Naive thymus-derived CD4-positive, alpha-beta T cell (primary cell): ENCODE results near the gene PCDHGA12. TPM values are rescaled to one million over a fixed set of nuclear protein-coding genes. Genes with fewer than 3 reads are reported as not detected.
"Not testable (repeated sequence)": the region's sequence is repeated elsewhere in the genome, so short reads cannot be mapped to it uniquely, and the experiment has no call there.

ENCODE experiments used
- ATAC-seq: fragments of 150-1000 bp; cut with Tn5 transposase; 2 replicates; pipeline ENCODE4 v1.10.0; 2021; ENCODE audit warnings: mild to moderate bottlenecking, moderate library complexity
- CTCF ChIA-PET: fragments of 350-600 bp; sonication (Branson Sonifier 250); formaldehyde crosslinking; loops from one replicate; lab custom pipeline; 2021; ENCODE audit warnings: antibody characterized with exemption; lab: Charles Lee
- POLR2A ChIA-PET: fragments of 350-600 bp; sonication (Branson Sonifier 250); formaldehyde crosslinking; loops from one replicate; lab custom pipeline; 2021; ENCODE audit warnings: antibody characterized with exemption, inconsistent platforms; lab: Charles Lee
- DNase-seq, 9 donors: peaks; one replicate each; pipeline versions ENCODE4 v3.0.0 to v3.0.0-alpha.2; 2020 to 2022; ENCODE audit warnings: mixed read lengths in 1 of 9
- H3K27ac ChIP-seq: one replicate; pipeline ENCODE4 v1.7.0; 2013; ENCODE audit warnings: mild to moderate bottlenecking, low read depth, low read length, moderate library complexity
- H3K27me3 ChIP-seq, 2 donors: one replicate each; pipeline ENCODE4 v1.7.0; 2013; ENCODE audit warnings: low read length in 2 of 2, mild to moderate bottlenecking in 2 of 2, moderate library complexity in 2 of 2; ENCODE audit not compliant: control insufficient read depth in 2 of 2, insufficient read depth in 2 of 2
- H3K36me3 ChIP-seq, 3 experiments: 1 replicate in 2 of 3; 2 replicates in 1 of 3; pipeline ENCODE4 v1.7.0; 2013; ENCODE audit warnings: low read length in 3 of 3, mild to moderate bottlenecking in 3 of 3, moderate library complexity in 1 of 3; ENCODE audit not compliant: insufficient read depth in 3 of 3, control insufficient read depth in 2 of 3
- H3K4me1 ChIP-seq, 2 donors: one replicate each; pipeline ENCODE4 v1.7.0; 2013; ENCODE audit warnings: low read length in 2 of 2, mild to moderate bottlenecking in 2 of 2, moderate library complexity in 1 of 2; ENCODE audit not compliant: control insufficient read depth in 2 of 2, insufficient read depth in 2 of 2
- H3K4me3 ChIP-seq: 2 replicates; pipeline ENCODE4 v1.7.0; 2013; ENCODE audit warnings: mild to moderate bottlenecking, low read length
- H3K9me3 ChIP-seq, 3 experiments: 1 replicate in 2 of 3; 2 replicates in 1 of 3; pipeline ENCODE4 v1.7.0; 2013; ENCODE audit warnings: low read length in 3 of 3; ENCODE audit not compliant: control insufficient read depth in 2 of 3
- H3K27ac Mint-ChIP-seq, 9 donors: one replicate each; pipeline ENCODE4 v1.8.0; 2020 to 2022; ENCODE audit warnings: mixed read lengths in 9 of 9, mild to moderate bottlenecking in 8 of 9, moderate library complexity in 5 of 9, inconsistent platforms in 2 of 9
- H3K27me3 Mint-ChIP-seq, 5 donors: one replicate each; pipeline ENCODE4 v1.8.0; 2021 to 2022; ENCODE audit warnings: mixed read lengths in 5 of 5, mild to moderate bottlenecking in 1 of 5
- H3K36me3 Mint-ChIP-seq, 5 donors: one replicate each; pipeline ENCODE4 v1.8.0; 2020 to 2022; ENCODE audit warnings: mixed read lengths in 5 of 5, mild to moderate bottlenecking in 3 of 5, inconsistent platforms in 1 of 5
- H3K4me1 Mint-ChIP-seq, 7 donors: one replicate each; pipeline ENCODE4 v1.8.0; 2020 to 2022; ENCODE audit warnings: mixed read lengths in 7 of 7, mild to moderate bottlenecking in 3 of 7, inconsistent platforms in 1 of 7
- H3K4me3 Mint-ChIP-seq, 10 donors: one replicate each; pipeline ENCODE4 v1.8.0; 2020 to 2022; ENCODE audit warnings: mild to moderate bottlenecking in 10 of 10, mixed read lengths in 10 of 10, moderate library complexity in 6 of 10, inconsistent platforms in 2 of 10
- H3K9me3 Mint-ChIP-seq, 11 donors: one replicate each; pipeline ENCODE4 v1.8.0; 2020 to 2022; ENCODE audit warnings: mixed read lengths in 11 of 11, mild to moderate bottlenecking in 4 of 11, inconsistent platforms in 1 of 11, moderate library complexity in 1 of 11
- intact Hi-C, 2 donors: fragments of 100-400 bp; cut with micrococcal nuclease; formaldehyde crosslinking; loops; one replicate each; pipeline ENCODE4 v1.15.1; 2023
- polyA plus RNA-seq, 2 donors: library from polyadenylated mRNA; unstranded; fragments of 300-500 nt; fragmentation: Illumina TruSeq; gene quantifications; one replicate each; pipeline ENCODE4 v1.2.3, GENCODE V29; 2021
- total RNA-seq, 6 experiments: library from RNA in 5 of 6; stranded (reverse) in 5 of 6; gene quantifications; 1 replicate in 5 of 6; 2 replicates in 1 of 6; pipeline ENCODE4 v1.2.3 and lab custom pipeline; 2021 to 2026

Gene PCDHGA12
- total and polyA plus RNA-seq, 7 experiments from 2014 or later, result 0.32 TPM; not detected in 6

- Histone ChIP-seq H3K4me3 (no peak overlapping the region), H3K4me1 (no peaks in the 10 kb centered on the region), H3K36me3 (no peaks in the 10 kb centered on the region), H3K27me3 (peaks cover 4 to 14% of the 10 kb centered on the region in 2 donors), H3K27ac (no peak overlapping the region), H3K9me3 (peaks cover 0 to 45% (median 0%) of the 10 kb centered on the region in 3 experiments)
- peaks cover 29 to 85% (median 79%) of the 10 kb centered on the region in 5 donors for H3K27me3 Mint-ChIP-seq
- H3K9me3 Mint-ChIP-seq, result peaks cover 0 to 90% (median 57%) of the 10 kb centered on the region in 11 donors
- no peak overlapping the region for H3K27ac Mint-ChIP-seq
- H3K4me1 Mint-ChIP-seq, result peaks cover 0 to 3% (median 0%) of the 10 kb centered on the region in 7 donors
- ATAC-seq, result no peak
- ChIA-PET CTCF (no interaction called here), POLR2A (no interaction called here)
- no peak for DNase-seq
- H3K4me3 Mint-ChIP-seq, result peak overlapping the region in 1 of 10 donors; percentile 27
- peaks cover 5 to 35% (median 10%) of the 10 kb centered on the region in 5 donors for H3K36me3 Mint-ChIP-seq
- intact Hi-C loops, result no loop called here
These were observed 41.6 kb upstream of the PCDHGA12 start for GRCh38 chr5:141388661-141389060.

- Mint-ChIP-seq H3K36me3 (peaks cover 5 to 41% (median 10%) of the 10 kb centered on the region in 5 donors), H3K4me3 (peak overlapping the region in 2 of 10 donors; percentile 10 to 13), H3K9me3 (peaks cover 0 to 90% (median 60%) of the 10 kb centered on the region in 11 donors), H3K27me3 (peaks cover 30 to 85% (median 78%) of the 10 kb centered on the region in 5 donors), H3K27ac (peak overlapping the region in 2 of 9 donors; percentile 55 to 77), H3K4me1 (peaks cover 0 to 3% (median 0%) of the 10 kb centered on the region in 7 donors)
- H3K27ac ChIP-seq, result no peak overlapping the region
- intact Hi-C loops, result no loop called here
- H3K4me3 ChIP-seq, result no peak overlapping the region
- ATAC-seq (no peak), DNase-seq (no peak)
- POLR2A ChIA-PET, result no interaction called here
- peaks cover 4 to 14% of the 10 kb centered on the region in 2 donors for H3K27me3 ChIP-seq
- H3K36me3 ChIP-seq, result no peaks in the 10 kb centered on the region
- CTCF ChIA-PET, result interaction anchor here (1.0 kb wide), 1 partner anchor 28 kb away, joined by 3 read pairs; the partner anchor contains the start of gene PCDHGB7
- no peaks in the 10 kb centered on the region for H3K4me1 ChIP-seq
- H3K9me3 ChIP-seq, result peaks cover 0 to 45% (median 0%) of the 10 kb centered on the region in 3 experiments
These were observed 40.9 kb upstream of the PCDHGA12 start for GRCh38 chr5:141389153-141390042.

DNA sequence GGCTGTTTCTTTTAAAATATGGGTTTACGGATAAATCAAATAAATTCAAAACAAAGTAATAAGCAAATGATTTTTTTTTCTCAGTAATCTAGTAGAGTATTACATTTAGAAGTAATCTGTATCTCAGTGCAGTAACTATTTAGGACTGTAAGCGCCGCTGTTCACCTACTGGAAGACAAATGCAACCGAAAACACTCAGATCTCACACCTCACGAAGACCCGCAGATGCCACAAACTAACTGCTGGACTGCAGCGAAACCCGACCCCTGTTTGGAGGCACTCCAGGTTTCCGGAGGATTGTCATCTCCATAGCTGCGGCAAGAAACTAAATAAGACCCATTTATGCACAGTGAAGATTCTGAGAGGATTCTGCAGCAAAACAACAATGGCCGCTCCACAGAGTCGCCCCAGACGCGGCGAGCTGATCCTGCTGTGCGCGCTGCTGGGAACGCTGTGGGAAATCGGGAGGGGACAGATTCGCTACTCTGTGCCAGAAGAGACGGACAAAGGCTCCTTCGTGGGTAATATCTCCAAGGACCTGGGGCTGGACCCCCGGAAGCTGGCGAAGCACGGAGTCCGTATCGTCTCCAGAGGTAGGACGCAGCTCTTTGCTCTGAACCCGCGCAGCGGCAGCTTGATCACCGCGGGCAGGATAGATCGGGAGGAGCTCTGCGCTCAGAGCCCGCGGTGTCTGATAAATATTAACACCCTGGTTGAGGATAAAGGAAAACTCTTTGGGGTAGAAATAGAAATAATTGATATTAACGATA, 37.7 kb upstream of the PCDHGA12 start, which contains the start of gene PCDHGA8:
TSS of gene PCDHGA8 (plus strand) at position 205 of the 770 bp plus-strand sequence. CDS start at position 386, 181 bp downstream.
- H3K9me3 ChIP-seq, result peaks cover 0 to 39% (median 0%) of the 10 kb centered on the region in 3 experiments
- intact Hi-C loops, result no loop called here
- ChIA-PET POLR2A (no interaction called here), CTCF (no interaction called here)
- Mint-ChIP-seq H3K27ac (peak within 1 kb of the TSS in 1 of 9 donors; percentile 6), H3K9me3 (peaks cover 0 to 88% (median 53%) of the 10 kb centered on the region in 11 donors), H3K4me3 (peak within 1 kb of the TSS in 3 of 10 donors; percentile 2 to 64 (median 25)), H3K36me3 (peaks cover 3 to 30% (median 10%) of the 10 kb centered on the region in 5 donors), H3K27me3 (peaks cover 31 to 82% (median 75%) of the 10 kb centered on the region in 5 donors), H3K4me1 (peaks cover 0 to 3% (median 0%) of the 10 kb centered on the region in 7 donors)
- no peak within 1 kb of the TSS for H3K4me3 ChIP-seq
- DNase-seq (no peak), ATAC-seq (no peak)
- H3K27ac ChIP-seq, result no peak within 1 kb of the TSS
- peaks cover 4 to 12% of the 10 kb centered on the region in 2 donors for H3K27me3 ChIP-seq
- no peaks in the 10 kb centered on the region for H3K36me3 ChIP-seq
- no peaks in the 10 kb centered on the region for H3K4me1 ChIP-seq

- ChIA-PET CTCF (no interaction called here), POLR2A (no interaction called here)
- Histone ChIP-seq H3K9me3 (peaks cover 0 to 38% (median 0%) of the 10 kb centered on the region in 3 experiments), H3K36me3 (no peaks in the 10 kb centered on the region), H3K27ac (no peak overlapping the region), H3K4me1 (no peaks in the 10 kb centered on the region), H3K4me3 (no peak overlapping the region), H3K27me3 (peaks cover 4 to 12% of the 10 kb centered on the region in 2 donors)
- Mint-ChIP-seq H3K4me3 (no peak overlapping the region), H3K4me1 (peaks cover 0 to 3% (median 0%) of the 10 kb centered on the region in 7 donors), H3K36me3 (peaks cover 3 to 29% (median 10%) of the 10 kb centered on the region in 5 donors), H3K27ac (peak overlapping the region in 1 of 9 donors; percentile 6), H3K27me3 (peaks cover 30 to 84% (median 74%) of the 10 kb centered on the region in 5 donors), H3K9me3 (peaks cover 0 to 87% (median 51%) of the 10 kb centered on the region in 11 donors)
- intact Hi-C loops, result no loop called here
- no peak for DNase-seq
- no peak for ATAC-seq
These were observed 37.0 kb upstream of the PCDHGA12 start for GRCh38 chr5:141393267-141393666.

- H3K36me3 ChIP-seq, H3K27ac ChIP-seq, H3K4me1 Mint-ChIP-seq, H3K4me1 ChIP-seq, H3K4me3 ChIP-seq, intact Hi-C loops, H3K4me3 Mint-ChIP-seq, CTCF ChIA-PET, ATAC-seq, POLR2A ChIA-PET, DNase-seq: not testable (repeated sequence)
- peaks cover 0 to 39% (median 0%) of the 10 kb centered on the region in 3 experiments for H3K9me3 ChIP-seq
- Mint-ChIP-seq H3K27ac (peak overlapping the region in 1 of 9 donors; percentile 28), H3K9me3 (peaks cover 0 to 86% (median 49%) of the 10 kb centered on the region in 11 donors), H3K27me3 (peaks cover 37 to 85% (median 74%) of the 10 kb centered on the region in 5 donors), H3K36me3 (peaks cover 2 to 27% (median 10%) of the 10 kb centered on the region in 5 donors)
- H3K27me3 ChIP-seq, result peaks cover 4 to 12% of the 10 kb centered on the region in 2 donors
These were observed 35.7 kb upstream of the PCDHGA12 start for GRCh38 chr5:141394401-141395187.
